HFF-Myc (cell line): ENCODE measurements around the gene LBH.

Source experiments
- DNase-seq: peaks from one replicate; pipeline ENCODE4 v3.0.0-alpha.2; 2011; ENCODE audit warnings: low read depth; ENCODE audit errors: extremely low read depth
- H3K4me3 ChIP-seq: replicated peaks from 2 replicates; pipeline ENCODE4 v1.5.1; 2011; ENCODE audit warnings: low read depth, mild to moderate bottlenecking, control low read depth, low read length
- CTCF ChIP-seq: IDR thresholded peaks from 2 replicates; pipeline ENCODE4 v1.5.1; 2012; ENCODE audit warnings: mild to moderate bottlenecking, low read depth, low read length, control low read depth; ENCODE audit errors: missing control alignments

The LBH gene

GRCh38 chr2:30248791-30249190, 17.5 kb downstream of the LBH start:
- DNase-seq = no peak
- H3K4me3 ChIP-seq = no peak overlapping the region
- no peak for TF ChIP-seq CTCF

DNA sequence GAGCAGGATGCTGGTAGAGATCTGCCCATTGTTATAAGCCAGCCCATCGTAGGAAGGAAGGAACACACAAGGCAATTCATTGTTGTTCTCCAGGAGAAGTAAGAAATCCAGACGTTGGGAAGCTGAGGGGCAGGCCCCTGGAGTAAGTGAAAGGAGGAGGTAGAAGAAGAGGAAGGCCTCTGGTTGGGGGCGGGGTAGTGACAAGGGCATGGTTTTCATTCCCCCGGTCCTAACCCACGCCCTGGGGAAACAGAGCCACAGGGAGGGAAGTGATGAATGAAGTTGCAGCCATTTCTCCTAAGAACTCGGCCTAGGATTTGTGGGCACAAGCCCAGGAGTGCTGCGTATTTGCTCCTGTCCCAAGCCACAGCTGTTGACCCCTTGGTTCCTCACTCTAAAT, 18.0 kb downstream of the LBH start:
- no peak for DNase-seq
- no peak overlapping the region for H3K4me3 ChIP-seq
- TF ChIP-seq CTCF = no peak

- no peak for DNase-seq
- no peak for TF ChIP-seq CTCF
Observed at GRCh38 chr2:30250421-30250820, 19.1 kb downstream of the LBH start.

DNA sequence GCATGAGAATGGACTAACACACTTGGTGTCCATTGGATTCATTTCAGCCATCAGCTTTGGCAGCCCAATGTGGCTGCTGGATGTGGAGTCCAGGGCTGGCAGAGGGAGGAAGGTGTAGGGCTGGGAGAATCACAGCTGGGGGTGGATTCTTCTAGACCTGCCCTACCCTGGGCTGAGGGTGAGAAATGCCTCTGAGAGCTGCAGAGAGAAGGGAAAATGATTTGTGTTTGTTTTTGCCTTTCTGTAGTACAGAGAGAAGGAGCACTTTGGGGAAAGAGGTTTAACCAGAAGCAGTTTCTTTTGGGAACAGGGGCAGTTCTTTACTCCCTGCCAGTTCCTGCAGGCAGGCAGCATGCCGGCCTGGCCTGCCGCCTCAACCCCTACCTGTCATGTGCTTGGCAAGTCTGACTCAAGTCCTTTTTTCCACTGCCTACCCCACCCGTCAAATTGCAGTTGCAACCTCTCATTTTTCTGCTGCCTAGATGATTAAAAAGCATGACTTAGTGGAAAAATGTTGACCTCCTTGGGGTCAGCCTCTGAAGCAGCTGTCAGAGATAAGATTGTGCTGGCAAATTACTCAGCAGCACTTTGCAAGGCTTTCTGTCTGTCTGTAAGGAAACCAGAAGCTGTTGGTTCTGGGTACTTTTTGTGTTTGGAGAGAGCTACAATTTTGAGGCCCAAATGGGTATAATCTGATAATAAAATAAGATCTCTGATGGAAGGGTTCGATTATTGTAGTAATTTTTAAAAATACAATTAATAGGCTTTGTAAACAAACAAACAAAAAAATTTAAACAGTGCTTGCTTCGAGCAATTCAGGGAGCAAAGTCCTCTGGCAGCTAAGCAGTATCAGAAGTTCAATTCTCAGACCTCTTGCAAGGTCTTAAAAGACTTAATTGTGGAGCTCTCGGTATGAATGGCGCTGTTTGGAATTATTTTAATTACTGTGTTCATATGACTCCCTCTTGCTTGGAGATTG, 21.7 kb downstream of the LBH start:
- no peak for DNase-seq
- no peak overlapping the region for H3K4me3 ChIP-seq
- no peak for TF ChIP-seq CTCF

More at GRCh38 chr2:30250421-30250820, 19.1 kb downstream of the LBH start:
- no peak overlapping the region for H3K4me3 ChIP-seq

DNA sequence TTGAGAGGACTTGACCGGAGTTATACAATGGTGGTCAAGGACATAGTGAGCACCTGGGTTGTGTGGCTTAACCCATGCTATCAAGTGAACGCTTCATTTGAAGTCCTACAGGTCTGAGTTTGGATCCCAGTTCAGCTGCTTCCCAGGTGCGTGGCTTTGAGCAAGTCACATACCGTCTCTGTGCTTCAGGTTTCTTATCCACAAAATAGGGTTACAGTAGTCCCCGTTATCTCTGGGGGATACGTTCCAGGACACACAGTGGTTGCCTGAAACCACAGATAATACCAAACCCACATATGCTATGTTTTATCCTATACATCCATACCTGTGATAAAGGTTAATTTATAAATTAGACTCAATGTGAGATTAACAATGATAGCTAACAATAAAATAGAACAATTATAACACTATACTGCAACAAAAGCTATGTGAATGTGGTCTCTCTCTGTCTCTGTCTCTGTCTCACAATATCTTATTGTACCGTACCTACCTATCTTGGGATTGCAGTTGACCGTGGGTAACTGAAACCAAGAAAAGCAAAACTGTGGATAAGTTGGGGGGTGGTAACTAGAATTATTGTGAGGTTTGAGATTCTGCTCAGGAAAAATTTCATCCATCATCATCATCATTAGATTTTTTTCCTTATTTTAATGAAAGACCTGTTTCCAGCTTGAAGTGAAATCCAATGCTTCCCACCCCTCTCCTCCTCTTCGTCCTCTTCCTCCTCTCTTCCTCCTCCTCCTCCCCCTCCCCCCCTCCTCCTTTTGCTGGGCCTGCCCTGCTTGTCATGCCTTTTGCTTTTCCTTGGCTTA, 22.7 kb downstream of the LBH start:
- no peak for TF ChIP-seq CTCF
- no peak overlapping the region for H3K4me3 ChIP-seq
- no peak for DNase-seq

GRCh38 chr2:30254685-30255001, 23.3 kb downstream of the LBH start:
- DNase-seq = no peak
- TF ChIP-seq CTCF = no peak
- H3K4me3 ChIP-seq = no peak overlapping the region
